H1 (cell line): ENCODE data around the gene MIS18BP1. TPM values are rescaled to one million over a fixed set of nuclear protein-coding genes. Genes with fewer than 3 reads are reported as not detected.

Experiments used
- CTCF ChIA-PET: fragments of 300-600 bp; sonication (Branson Sonifier 250); formaldehyde crosslinking; loops from one replicate; lab custom pipeline; 2021; ENCODE audit not compliant: partially characterized antibody; lab: Charles Lee
- POLR2A ChIA-PET: fragments of 300-600 bp; sonication (Branson Sonifier 250); formaldehyde crosslinking; loops from one replicate; lab custom pipeline; 2021; ENCODE audit warnings: inconsistent platforms; ENCODE audit not compliant: partially characterized antibody; lab: Charles Lee
- DNase-seq, 2 experiments: peaks; one replicate each; pipeline versions ENCODE4 v3.0.0 to v3.0.0-alpha.2; 2010 to 2022; ENCODE audit warnings: low spot score in 2 of 2, low read depth in 1 of 2, mixed read lengths in 1 of 2
- FAIRE-seq: peaks from 2 replicates; lab custom pipeline; 2011; peaks lifted over from hg19 to GRCh38; lab: Jason Lieb, UNC
- H2AFZ ChIP-seq: 2 replicates; pipeline ENCODE4 v1.8.1; 2012; ENCODE audit warnings: low read length, inconsistent platforms
- H2AK5ac ChIP-seq: 2 replicates; pipeline ENCODE4 v1.6.1; 2013; ENCODE audit warnings: low read depth, low read length
- H2BK120ac ChIP-seq: replicated peaks from 2 replicates; pipeline ENCODE3; 2013; ENCODE audit warnings: low read depth, low read length, inconsistent platforms
- H2BK12ac ChIP-seq: 2 replicates; pipeline ENCODE4 v1.6.1; 2013; ENCODE audit warnings: low read depth, low read length
- H2BK15ac ChIP-seq: 2 replicates; pipeline ENCODE4 v1.6.1; 2013; ENCODE audit warnings: low read length
- H2BK20ac ChIP-seq: 2 replicates; pipeline ENCODE4 v1.6.1; 2013; ENCODE audit warnings: low read length
- H2BK5ac ChIP-seq: 2 replicates; pipeline ENCODE4 v1.6.1; 2013; ENCODE audit warnings: low read depth, low read length
- H3K14ac ChIP-seq: 2 replicates; pipeline ENCODE4 v1.6.1; 2013; ENCODE audit warnings: inconsistent platforms; ENCODE audit not compliant: insufficient read length
- H3K18ac ChIP-seq: 2 replicates; pipeline ENCODE4 v1.6.1; 2013; ENCODE audit warnings: low read length; ENCODE audit errors: extremely low read depth
- H3K23ac ChIP-seq: 2 replicates; pipeline ENCODE4 v1.6.1; 2013; ENCODE audit warnings: inconsistent platforms; ENCODE audit not compliant: insufficient read length
- H3K23me2 ChIP-seq: 2 replicates; pipeline ENCODE4 v1.6.1; 2013; ENCODE audit warnings: low read depth, low read length
- H3K27ac ChIP-seq: 2 replicates; pipeline ENCODE4 v1.6.1; 2011; ENCODE audit warnings: low read depth, low read length, inconsistent platforms
- H3K27me3 ChIP-seq, 4 experiments: replicated peaks in 1 of 4; 1 replicate in 1 of 4; 2 replicates in 3 of 4; pipeline versions ENCODE4 v1.6.1 to v1.8.1; 2011 to 2013; ENCODE audit warnings: low read length in 3 of 4, mild to moderate bottlenecking in 3 of 4, inconsistent platforms in 2 of 4, mixed read lengths in 2 of 4, moderate library complexity in 1 of 4; ENCODE audit not compliant: control insufficient read depth in 3 of 4, insufficient read depth in 3 of 4; ENCODE audit errors: extremely low read depth in 1 of 4
- H3K36me3 ChIP-seq, 4 experiments: 2 replicates each; pipeline versions ENCODE4 v1.6.1 to v1.8.1; 2011 to 2013; ENCODE audit warnings: mild to moderate bottlenecking in 4 of 4, low read length in 3 of 4, moderate library complexity in 2 of 4, control low read depth in 1 of 4, inconsistent platforms in 1 of 4; ENCODE audit not compliant: insufficient read depth in 4 of 4, control insufficient read depth in 2 of 4
- H3K4ac ChIP-seq: replicated peaks from 2 replicates; pipeline ENCODE3; 2013; ENCODE audit warnings: low read length, low read depth, mixed read lengths, inconsistent platforms; ENCODE audit not compliant: insufficient read length
- H3K4me1 ChIP-seq, 4 experiments: replicated peaks in 1 of 4; 1 replicate in 1 of 4; 2 replicates in 3 of 4; pipeline versions ENCODE4 v1.6.1 to v1.8.1; 2011 to 2013; ENCODE audit warnings: low read length in 3 of 4, inconsistent platforms in 2 of 4, mixed read lengths in 1 of 4; ENCODE audit not compliant: insufficient read depth in 4 of 4, control insufficient read depth in 3 of 4
- H3K4me2 ChIP-seq, 2 experiments: 2 replicates each; pipeline versions ENCODE4 v1.6.1 to v1.8.1; 2011 to 2013; ENCODE audit warnings: low read depth in 2 of 2, low read length in 2 of 2, control low read depth in 1 of 2, inconsistent platforms in 1 of 2, mild to moderate bottlenecking in 1 of 2; ENCODE audit not compliant: insufficient read depth in 1 of 2
- H3K4me3 ChIP-seq, 4 experiments: fragments of 200-600, 300-600 bp in 1 of 4; sonication (generic), shearing (Covaris generic), sonication (Bioruptor Twin) in 1 of 4; 2 replicates each; pipeline versions ENCODE4 v1.5.1 to v1.8.1; 2011 to 2016; ENCODE audit warnings: low read length in 4 of 4, low read depth in 3 of 4, control low read depth in 2 of 4, inconsistent platforms in 2 of 4, mild to moderate bottlenecking in 2 of 4, mixed read lengths in 1 of 4, moderate library complexity in 1 of 4; ENCODE audit not compliant: insufficient read depth in 2 of 4; ENCODE audit errors: extremely low read depth in 1 of 4
- H3K56ac ChIP-seq: replicated peaks from 2 replicates; pipeline ENCODE3; 2013; ENCODE audit warnings: low read depth, mild to moderate bottlenecking, mixed read lengths, low read length, inconsistent platforms; ENCODE audit not compliant: insufficient read length
- H3K79me1 ChIP-seq: 2 replicates; pipeline ENCODE4 v1.6.1; 2013; ENCODE audit warnings: low read depth, low read length, control low read depth
- H3K79me2 ChIP-seq, 2 experiments: 2 replicates each; pipeline versions ENCODE4 v1.6.1 to v1.8.1; 2012 to 2013; ENCODE audit warnings: low read length in 2 of 2, mild to moderate bottlenecking in 2 of 2, inconsistent platforms in 1 of 2; ENCODE audit not compliant: insufficient read depth in 2 of 2, control insufficient read depth in 1 of 2
- H3K9ac ChIP-seq, 4 experiments: replicated peaks in 1 of 4; 1 replicate in 1 of 4; 2 replicates in 3 of 4; pipeline versions ENCODE4 v1.6.1 to v1.8.1; 2011 to 2013; ENCODE audit warnings: low read depth in 3 of 4, low read length in 3 of 4, control low read depth in 2 of 4, mild to moderate bottlenecking in 2 of 4, moderate library complexity in 2 of 4, inconsistent platforms in 1 of 4; ENCODE audit errors: extremely low read depth in 1 of 4
- H3K9me3 ChIP-seq, 2 experiments: 2 replicates each; pipeline versions ENCODE4 v1.6.1 to v1.8.1; 2012 to 2013; ENCODE audit warnings: mild to moderate bottlenecking in 2 of 2, moderate library complexity in 2 of 2, control low read depth in 1 of 2, inconsistent platforms in 1 of 2, low read depth in 1 of 2, low read length in 1 of 2, mixed read lengths in 1 of 2; ENCODE audit not compliant: insufficient read depth in 2 of 2
- H4K20me1 ChIP-seq, 2 experiments: replicated peaks in 1 of 2; 2 replicates each; pipeline versions ENCODE3 to v1.8.1; 2011 to 2013; ENCODE audit warnings: inconsistent platforms in 2 of 2, low read length in 2 of 2, mild to moderate bottlenecking in 1 of 2; ENCODE audit not compliant: insufficient read depth in 2 of 2, control insufficient read depth in 1 of 2
- H4K5ac ChIP-seq: 2 replicates; pipeline ENCODE4 v1.6.1; 2013; ENCODE audit warnings: low read length, low read depth, mixed read lengths, inconsistent platforms; ENCODE audit not compliant: insufficient read length
- H4K8ac ChIP-seq: 2 replicates; pipeline ENCODE4 v1.8.0; 2013; ENCODE audit warnings: mild to moderate bottlenecking, moderate library complexity, low read length, inconsistent platforms; ENCODE audit not compliant: insufficient read depth; ENCODE audit errors: extremely low read depth
- H4K91ac ChIP-seq: replicated peaks from 2 replicates; pipeline ENCODE3; 2013; ENCODE audit warnings: low read length, mixed read lengths, inconsistent platforms; ENCODE audit not compliant: insufficient read length
- CHD7 ChIP-seq: fragments of 300-600 bp; sonication (generic); IDR thresholded peaks from 2 replicates; pipeline ENCODE4 v1.7.1; 2012; ENCODE audit warnings: low read length, moderate library complexity, mild to moderate bottlenecking, inconsistent platforms; ENCODE audit not compliant: insufficient replicate concordance
- KDM5A ChIP-seq: fragments of 200-600 bp; IDR thresholded peaks from 2 replicates; pipeline ENCODE4 v1.7.1; 2012; ENCODE audit warnings: mild to moderate bottlenecking, low read length, inconsistent platforms, mixed read lengths
- polyA plus RNA-seq, 7 experiments: library from polyadenylated mRNA; depleted of rRNA in 3 of 7; stranded (reverse) in 5 of 7; unstranded in 2 of 7; fragments of >200 nt in 5 of 7; fragments of 200-250 nt in 2 of 7; gene quantifications; 1 replicate in 5 of 7; 2 replicates in 1 of 7; 4 replicates in 1 of 7; pipeline versions ENCODE4 v1.2.1 to v1.2.3, GENCODE V29; 2011 to 2013; ENCODE audit warnings: missing spikeins in 2 of 7, mixed read lengths in 2 of 7
- total RNA-seq: library from RNA; stranded (reverse); fragmentation: NEBNext Ultra II Directional; extraction: Animal tissue kit (Norgen Biotek cat#: 25700); gene quantifications from 2 replicates; pipeline ENCODE4 v1.2.1, GENCODE V29; 2021

Gene MIS18BP1
- total and polyA plus RNA-seq, 2 of the 8 experiments (the other 6 are each of a cell fraction or from before 2014, with no cell fraction given), result 12.8 to 80.5 TPM

GRCh38 chr14:45156067-45156466 lies 96.9 kb downstream of the MIS18BP1 start:
- no peak overlapping the region for H2BK12ac ChIP-seq
- no peak overlapping the region for H3K23ac ChIP-seq
- H4K8ac ChIP-seq, result no peak overlapping the region
- FAIRE-seq (no peak), DNase-seq (no peak)
- no peak overlapping the region for H2AK5ac ChIP-seq
- H2AFZ ChIP-seq, result no peak overlapping the region
- no peak overlapping the region for H2BK20ac ChIP-seq
- H3K18ac ChIP-seq, result no peak overlapping the region
- H3K36me3 ChIP-seq, result peaks cover 0 to 2% (median 0%) of the 10 kb centered on the region in 4 experiments; a peak in 1 of 8 replicates
- no peak overlapping the region for H2BK15ac ChIP-seq
- H3K14ac ChIP-seq, result no peak overlapping the region
- no peaks in the 10 kb centered on the region for H3K4me1 ChIP-seq
- H3K56ac ChIP-seq, result no peak overlapping the region
- H4K5ac ChIP-seq, result no peak overlapping the region
- H3K79me2 ChIP-seq, result no peaks in the 10 kb centered on the region
- no peak overlapping the region for H3K27ac ChIP-seq
- H3K4me2 ChIP-seq, result no peak overlapping the region
- no peak overlapping the region for H4K91ac ChIP-seq
- no peak overlapping the region for H3K9ac ChIP-seq
- no peak overlapping the region for H3K4me3 ChIP-seq
- no peaks in the 10 kb centered on the region for H3K9me3 ChIP-seq
- no peaks in the 10 kb centered on the region for H3K27me3 ChIP-seq
- no peak overlapping the region for H3K4ac ChIP-seq
- H4K20me1 ChIP-seq, result no peaks in the 10 kb centered on the region
- H2BK5ac ChIP-seq, result no peak overlapping the region
- no peaks in the 10 kb centered on the region for H3K23me2 ChIP-seq
- POLR2A ChIA-PET, result no interaction called here
- CTCF ChIA-PET, result no interaction called here
- no peak overlapping the region for H2BK120ac ChIP-seq
- H3K79me1 ChIP-seq, result no peaks in the 10 kb centered on the region
- TF ChIP-seq CHD7 (no peak), KDM5A (no peak)
